Tibial nerve (tissue), 4 donors: ENCODE measurements around the gene BCR.

Experiments used
- EP300 ChIP-seq, 2 donors: sonication (generic); formaldehyde crosslinking; IDR thresholded peaks; one replicate each; pipeline ENCODE4 v1.6.1; 2017; ENCODE audit warnings: antibody characterized with exemption in 2 of 2, mild to moderate bottlenecking in 1 of 2
- POLR2A ChIP-seq, 2 donors: fragments of 450-650 bp; IDR thresholded peaks; one replicate each; pipeline ENCODE4 v1.6.1; 2017; ENCODE audit warnings: antibody characterized with exemption in 2 of 2, mild to moderate bottlenecking in 2 of 2, moderate library complexity in 2 of 2
- TF ChIP-seq, protein P1 (sequence below), 5 experiments: fragments of 200-600 bp in 3 of 5; fragments of 450-650 bp in 2 of 5; sonication (generic) in 3 of 5; IDR thresholded peaks; one replicate each; pipeline ENCODE4 v1.5.1; 2016 to 2019; ENCODE audit warnings: antibody characterized with exemption in 5 of 5, mild to moderate bottlenecking in 3 of 5, moderate library complexity in 2 of 5

DNA sequence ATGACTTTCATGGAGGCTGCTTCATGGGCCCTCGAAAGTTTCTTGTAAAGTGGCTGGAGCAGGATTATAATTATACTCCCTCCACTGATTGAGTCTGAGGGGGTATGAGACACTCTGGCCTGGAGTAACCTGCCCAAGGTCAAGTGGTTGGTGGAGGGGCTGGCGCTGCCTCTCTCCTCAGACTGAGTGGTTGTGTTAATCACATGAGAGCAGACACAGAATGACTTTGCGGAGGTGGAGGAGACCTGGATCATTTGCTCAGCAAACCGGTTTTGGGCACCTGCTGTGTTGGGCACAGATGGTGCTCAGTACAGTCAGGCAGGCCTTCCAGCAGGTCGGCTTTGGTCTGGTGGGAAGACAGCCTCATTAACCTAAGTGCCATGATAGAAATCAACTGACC, 11.8 kb downstream of the BCR start:
- TF ChIP-seq EP300 (IDR thresholded peaks at IDR 0.05) (no peak), POLR2A (IDR thresholded peaks at IDR 0.05) (no peak)
- TF ChIP-seq, protein P1, sequence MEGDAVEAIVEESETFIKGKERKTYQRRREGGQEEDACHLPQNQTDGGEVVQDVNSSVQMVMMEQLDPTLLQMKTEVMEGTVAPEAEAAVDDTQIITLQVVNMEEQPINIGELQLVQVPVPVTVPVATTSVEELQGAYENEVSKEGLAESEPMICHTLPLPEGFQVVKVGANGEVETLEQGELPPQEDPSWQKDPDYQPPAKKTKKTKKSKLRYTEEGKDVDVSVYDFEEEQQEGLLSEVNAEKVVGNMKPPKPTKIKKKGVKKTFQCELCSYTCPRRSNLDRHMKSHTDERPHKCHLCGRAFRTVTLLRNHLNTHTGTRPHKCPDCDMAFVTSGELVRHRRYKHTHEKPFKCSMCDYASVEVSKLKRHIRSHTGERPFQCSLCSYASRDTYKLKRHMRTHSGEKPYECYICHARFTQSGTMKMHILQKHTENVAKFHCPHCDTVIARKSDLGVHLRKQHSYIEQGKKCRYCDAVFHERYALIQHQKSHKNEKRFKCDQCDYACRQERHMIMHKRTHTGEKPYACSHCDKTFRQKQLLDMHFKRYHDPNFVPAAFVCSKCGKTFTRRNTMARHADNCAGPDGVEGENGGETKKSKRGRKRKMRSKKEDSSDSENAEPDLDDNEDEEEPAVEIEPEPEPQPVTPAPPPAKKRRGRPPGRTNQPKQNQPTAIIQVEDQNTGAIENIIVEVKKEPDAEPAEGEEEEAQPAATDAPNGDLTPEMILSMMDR (IDR thresholded peaks at IDR 0.05), result no peak
